NCI-H2196 treated with DMSO at 0.1 percent for 48 hours (cell line): Measurements from ENCODE around the gene DPM2.
A peak's percentile ranks its signal among the peaks of the same experiment; 100 is the strongest.

Source experiments
- DNase-seq: peaks from one replicate; lab custom pipeline; 2025; ENCODE audit not compliant: unreplicated experiment; lab: John Stamatoyannopoulos, UW

Gene DPM2

DNA sequence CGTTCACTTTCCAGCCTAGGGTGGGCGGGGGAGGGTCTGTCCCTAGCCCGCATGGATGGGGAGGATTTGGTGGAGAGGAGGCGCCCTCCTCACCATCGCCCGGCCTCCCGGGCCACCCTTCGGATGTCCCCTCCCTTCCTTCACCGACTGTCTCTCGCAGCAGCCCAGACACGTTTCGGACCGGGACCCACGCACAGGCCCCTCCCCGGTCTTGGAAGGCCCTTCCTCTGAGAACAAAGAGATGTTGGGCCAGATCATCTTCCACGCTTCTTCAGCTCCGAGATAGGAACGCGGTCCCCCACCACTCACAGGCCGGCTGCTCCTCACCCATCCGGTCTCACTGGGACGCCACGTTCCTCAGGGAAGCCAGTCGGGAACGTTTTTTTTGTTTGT lies 640 bp upstream of the DPM2 start:
- DNase-seq, result no peak

DNA sequence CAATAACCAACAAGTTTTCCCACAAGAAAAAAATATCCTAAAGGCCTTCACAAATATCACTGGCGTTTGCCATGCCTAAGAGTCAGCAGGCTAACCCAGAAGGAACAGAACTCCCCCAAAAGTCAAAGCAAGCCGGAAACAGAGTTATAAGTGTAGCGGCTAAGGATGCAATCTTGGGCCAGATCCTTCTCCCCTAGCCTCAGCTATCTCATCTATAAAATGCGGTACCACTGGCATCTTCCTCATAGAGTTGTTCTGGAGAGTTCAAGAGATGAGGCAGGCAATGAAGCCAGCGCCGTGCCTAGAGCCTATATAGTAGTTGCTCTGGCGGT lies 632 bp downstream of the DPM2 start:
- DNase-seq, result no peak

DNA sequence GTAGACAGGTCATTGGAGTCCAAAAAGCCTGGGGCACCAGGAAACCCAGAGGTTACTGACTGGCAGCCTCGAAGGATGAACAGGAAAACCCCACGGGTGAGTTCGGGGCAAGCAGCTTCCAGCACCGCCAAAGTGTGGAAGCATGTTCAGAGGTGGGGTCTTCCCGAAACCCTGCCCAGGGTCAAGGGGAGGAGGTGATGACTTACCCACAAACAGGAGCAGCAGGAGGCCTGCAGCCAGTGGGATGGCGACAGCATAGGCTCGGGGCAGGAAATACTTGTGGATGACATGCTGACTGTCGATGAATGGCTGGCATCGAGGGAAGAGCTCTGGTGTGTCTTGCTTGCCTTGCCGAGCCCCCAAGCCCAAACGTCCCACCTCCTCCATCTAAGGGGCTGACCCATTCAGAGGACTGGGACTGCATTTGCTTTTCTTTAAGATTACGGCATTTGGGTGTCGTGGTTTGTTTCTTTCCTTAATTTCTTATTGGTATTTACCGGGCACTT lies 1.3 kb downstream of the DPM2 start:
- no peak for DNase-seq

DNA sequence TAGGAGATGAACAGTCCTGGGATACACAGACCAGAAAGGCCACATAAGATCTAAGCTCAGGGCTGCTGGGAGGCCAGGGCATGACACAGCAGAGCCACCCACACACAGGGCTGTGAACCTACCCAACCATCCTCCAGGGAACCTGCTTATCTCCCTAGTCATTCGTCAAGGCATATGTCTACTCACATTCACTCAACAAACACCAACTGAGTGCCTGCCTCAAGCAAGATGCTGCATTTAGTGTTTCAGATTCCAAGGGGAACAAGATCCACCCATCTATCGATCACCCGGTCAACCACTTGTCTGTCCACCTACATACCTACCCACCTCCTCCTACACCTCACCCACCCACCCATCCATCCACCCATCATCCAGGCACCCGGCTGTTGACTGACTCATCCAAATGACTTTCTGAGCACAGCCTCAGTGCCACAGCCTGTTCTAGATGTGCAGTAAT lies 1.9 kb downstream of the DPM2 start:
- no peak for DNase-seq

DNA sequence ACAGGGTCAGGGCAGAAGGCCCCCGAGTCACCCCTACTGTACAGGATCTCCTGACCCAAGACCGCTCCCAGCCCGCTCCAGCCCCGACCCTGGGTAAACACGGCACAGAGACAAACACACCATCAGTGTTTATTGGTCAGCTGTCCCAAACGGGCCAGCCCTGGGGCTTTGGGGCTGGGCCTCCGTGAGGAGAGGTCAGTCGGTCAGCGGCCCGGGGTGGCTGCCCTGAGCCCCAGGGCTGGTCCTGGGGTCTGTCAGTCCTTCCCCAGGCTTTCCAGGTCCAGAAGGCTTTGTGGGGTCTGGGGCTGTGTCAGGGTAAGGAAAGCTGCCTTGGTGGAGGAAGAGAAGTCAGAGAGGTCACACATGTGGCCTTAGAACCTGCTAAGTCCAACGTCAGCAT lies 2.7 kb downstream of the DPM2 start:
- DNase-seq, result no peak

DNA sequence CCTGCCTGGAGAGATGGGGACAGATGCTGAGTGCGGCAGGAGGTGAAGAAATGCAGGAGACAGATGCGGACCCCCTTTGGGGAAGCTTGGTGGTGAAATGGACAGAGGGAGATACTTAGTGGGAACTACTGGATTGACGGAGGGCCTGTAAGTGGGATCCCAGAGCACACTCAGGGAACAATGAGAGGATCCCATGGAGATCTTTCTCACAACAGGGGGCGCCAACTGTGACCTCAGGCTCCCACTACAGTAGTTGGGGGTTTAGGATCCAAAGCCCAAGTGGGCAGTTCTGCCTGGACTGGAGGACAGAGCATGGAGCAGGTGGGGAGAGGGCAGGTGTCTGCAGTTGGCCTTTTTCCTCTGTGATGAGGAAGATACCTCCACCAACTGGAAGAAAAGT lies 3.4 kb downstream of the DPM2 start:
- no peak for DNase-seq

DNA sequence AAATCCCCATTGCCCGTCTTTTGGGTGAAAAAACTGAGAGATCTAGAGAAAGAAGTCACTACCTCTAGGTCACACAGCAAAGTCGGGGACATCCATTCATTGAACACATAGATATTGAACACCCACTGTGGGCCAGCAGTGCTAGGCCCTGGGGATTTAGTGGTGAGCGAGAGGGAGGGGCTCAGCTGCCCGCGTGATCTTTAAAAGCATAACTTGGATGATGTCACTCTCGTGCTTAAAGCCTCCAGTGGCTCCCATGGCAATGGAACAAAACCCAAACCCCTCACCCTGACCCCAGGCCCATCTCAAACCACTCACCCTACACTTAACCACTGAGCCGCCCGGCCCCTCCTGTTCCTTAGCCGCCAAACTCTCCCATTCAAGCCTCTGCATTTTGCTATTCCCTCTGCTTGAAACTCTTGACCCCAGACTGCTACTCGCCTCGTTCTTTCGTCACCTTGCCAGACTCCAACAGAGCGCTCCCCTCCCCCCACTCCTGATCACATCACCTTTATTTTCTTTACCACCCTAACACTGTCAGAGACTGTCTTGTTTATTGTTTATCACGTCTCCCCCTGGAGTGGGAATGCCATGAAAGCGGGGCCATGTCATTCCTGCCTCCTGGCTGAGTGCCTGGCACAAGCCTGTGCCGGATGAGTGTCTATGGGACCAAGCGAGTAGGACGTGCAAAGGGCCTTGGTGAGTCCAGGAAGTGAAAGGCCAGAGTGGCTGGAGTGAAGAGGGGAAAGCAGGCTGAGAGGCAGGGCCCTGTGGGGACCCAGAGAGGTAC lies 6.4 kb downstream of the DPM2 start:
- DNase-seq, result peak; percentile 78

DNA sequence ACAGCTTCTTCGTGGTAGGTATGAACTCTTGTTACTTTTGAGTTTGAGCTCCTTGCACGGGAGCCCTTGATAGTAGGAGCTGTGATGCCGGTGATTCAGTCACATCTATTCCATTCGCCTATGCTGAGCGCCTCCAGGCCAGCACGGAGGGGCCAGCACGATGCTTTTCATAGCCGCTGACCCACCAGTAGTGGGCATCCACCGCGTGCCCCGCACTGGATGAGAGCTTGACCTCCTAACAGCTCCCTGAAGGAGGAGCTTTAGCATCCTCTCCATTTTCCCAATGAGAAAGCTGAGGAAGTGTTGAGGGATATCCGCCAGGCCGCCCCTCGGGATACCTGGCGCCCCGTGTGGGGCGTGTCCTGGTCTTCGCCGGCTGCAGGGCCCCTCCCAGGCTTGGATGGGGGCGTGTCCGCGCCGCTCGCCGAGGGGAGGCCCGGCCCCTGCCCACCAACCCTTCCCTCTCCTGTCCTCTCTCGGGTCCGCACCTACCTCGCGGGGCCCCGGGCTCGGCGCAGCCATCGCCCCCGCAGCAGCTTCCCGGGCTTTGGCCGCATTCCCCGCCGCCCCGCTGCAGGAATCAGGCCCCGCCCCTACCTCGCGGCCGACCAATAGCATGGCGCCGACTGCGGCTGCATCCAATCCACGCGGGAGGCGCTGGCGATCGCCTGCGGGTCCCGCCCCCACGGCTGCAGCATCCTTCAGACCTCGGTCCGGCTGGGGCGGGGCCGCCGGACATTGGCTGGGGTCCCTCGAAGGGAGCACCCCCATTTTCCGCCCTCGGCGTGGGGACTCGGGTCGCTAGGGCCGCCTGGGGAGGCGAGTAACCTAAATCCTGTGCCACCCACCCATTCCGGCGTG lies 7.2 kb downstream of the DPM2 start, which contains the start of gene PIP5KL1:
Gene PIP5KL1, minus strand, starts transcription at position 547 of the 861 bp plus-strand sequence. Its CDS starts 25 bp downstream, at position 522.
- DNase-seq, result peak; percentile 74

DNA sequence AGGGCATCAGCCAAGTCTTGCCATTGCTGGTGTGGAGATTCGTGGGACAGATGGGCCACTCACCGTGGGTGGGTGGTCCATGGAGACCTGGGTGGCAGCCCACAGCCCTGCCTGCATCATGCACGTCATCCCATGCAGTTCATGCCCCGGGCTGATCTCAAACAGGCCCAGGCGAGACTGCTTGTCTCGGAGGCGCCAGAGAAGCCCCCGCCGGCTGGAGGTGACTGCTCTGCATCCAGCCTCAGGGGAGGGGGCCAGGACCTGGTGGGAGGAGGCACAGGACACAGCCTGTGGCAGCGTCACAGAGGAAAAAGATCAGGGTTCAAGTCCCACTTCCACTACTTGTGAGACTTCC lies 8.1 kb downstream of the DPM2 start:
- DNase-seq, result no peak

DNA sequence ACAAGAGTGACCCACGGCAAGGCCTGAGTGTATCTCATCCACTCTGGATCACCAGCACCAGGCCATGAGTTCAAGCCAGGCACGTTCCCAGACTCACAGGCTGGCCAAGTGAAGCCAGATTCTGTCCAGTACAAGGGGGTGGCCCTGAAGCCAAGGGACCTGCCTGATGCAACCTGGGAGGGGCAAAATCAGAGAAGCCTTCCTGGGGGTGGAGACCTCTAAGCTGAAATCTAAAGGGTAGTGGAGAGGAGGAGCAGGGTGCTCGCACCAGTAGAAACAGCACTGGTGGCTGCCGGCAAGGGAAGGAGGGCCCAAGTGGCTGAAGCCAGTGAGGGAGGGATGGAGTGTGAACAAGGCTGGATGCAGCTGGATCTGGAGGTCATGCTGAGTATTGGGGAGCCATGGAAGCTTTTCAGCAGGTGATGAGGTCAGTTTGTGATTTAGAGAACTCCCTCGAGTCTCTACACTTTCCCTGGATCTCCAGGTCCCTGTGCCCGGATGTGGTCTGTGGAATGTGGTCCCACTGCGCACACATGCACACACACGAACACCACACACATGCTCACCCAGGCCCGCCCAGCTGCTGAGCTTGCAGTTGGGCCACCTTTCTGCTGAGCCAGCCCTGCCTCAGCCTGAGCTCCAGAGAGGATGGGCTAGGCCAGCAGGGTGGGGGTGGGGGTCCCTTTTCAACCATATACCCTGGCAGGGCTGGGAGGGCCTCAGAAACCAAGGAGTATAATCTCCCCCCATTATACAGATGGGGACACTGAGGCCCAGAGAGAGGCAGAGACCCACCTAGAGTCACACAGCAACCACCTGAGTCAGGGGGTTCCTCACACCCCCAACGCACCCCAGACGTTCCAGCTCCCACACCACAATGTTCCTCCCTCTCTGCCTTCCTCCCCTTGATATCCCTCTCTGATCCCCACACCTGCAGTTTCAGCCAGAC lies 8.7 kb downstream of the DPM2 start:
- no peak for DNase-seq

DNA sequence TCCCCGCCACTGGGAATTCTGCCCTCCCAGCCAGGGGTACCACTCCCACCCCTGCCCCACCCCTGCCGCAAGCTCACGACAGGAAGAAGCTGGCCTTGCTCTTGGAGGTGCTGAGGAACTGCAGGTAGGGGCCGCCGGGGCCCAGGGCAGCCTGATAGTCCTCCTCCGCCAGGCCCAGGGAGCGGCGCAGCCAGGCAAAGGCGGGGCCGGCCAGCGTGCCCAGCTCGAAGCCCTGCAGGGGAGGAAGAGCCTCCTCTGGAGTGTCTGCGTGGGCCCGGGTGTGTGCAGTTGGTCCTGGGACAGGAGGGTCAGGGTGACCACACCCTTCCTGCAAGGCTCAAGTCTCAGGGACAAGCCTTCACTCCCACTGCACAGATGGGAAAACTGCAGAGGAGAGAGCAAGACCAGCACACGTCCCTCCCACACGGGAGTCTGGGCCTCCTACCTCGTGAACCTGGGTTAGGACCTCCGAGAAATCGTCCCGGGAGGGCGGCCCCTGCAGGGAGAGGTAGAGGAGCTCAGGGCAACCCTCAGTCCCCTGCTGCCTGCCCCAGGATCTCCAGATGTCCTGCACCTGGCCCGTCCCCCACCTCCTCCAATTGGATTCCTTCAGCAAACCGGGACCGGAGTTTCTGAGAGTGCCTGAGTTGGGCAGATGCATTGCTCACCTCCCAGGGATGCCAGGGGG lies 9.5 kb downstream of the DPM2 start:
- DNase-seq, result no peak

DNA sequence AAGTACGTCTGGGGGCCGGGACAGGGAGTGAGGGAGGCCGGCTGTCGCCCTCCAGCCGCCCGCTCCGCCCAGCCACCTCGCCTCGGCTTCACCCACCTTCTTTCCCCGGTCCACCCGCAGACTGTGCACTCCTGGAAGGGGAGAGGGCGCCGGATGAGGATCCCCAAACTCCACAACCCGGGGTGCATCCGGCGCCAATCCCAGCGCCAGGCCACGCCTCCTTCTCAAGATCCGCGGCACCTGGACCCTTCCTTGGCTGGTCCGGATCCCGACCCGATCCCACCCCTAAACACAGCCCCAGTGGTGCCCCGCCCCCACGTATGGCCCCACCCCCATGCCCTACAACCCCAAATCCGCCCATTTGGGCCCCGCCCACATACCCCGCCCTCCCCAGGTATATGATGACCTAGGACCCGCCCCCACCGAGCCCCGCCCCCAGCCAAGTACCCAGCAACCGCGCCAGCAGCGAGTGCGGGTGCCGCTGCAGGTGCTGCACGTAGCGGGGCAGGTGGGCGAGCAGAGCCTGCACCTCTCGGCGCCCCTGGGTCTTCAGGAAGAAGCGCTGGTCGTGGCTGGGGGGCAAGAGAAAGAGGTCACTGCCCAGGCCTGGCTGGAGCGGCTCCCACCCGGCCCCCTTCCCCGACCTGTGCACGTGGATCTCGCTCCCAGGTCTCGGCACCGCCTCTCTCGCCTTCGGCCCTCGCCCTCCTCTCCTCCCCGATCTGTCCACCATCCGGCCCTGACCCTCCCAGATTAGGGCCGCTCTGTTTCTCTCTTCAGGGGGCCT lies 10.3 kb downstream of the DPM2 start:
- no peak for DNase-seq

DNA sequence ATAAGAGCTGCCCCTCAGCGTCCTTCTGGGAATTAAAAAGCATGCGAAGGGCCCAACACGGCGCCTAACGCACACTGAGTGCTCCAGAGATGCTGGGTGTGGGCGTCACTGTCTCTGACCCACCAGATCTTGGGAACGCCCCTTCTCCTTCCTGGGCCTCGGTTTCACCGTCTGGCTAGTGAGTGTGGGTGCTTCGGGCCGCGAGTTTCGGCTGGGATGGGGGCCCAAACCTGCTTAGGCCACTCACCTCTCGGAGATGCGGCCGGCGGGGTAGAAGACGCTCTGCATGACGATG lies 10.8 kb downstream of the DPM2 start:
- DNase-seq, result no peak

DNA sequence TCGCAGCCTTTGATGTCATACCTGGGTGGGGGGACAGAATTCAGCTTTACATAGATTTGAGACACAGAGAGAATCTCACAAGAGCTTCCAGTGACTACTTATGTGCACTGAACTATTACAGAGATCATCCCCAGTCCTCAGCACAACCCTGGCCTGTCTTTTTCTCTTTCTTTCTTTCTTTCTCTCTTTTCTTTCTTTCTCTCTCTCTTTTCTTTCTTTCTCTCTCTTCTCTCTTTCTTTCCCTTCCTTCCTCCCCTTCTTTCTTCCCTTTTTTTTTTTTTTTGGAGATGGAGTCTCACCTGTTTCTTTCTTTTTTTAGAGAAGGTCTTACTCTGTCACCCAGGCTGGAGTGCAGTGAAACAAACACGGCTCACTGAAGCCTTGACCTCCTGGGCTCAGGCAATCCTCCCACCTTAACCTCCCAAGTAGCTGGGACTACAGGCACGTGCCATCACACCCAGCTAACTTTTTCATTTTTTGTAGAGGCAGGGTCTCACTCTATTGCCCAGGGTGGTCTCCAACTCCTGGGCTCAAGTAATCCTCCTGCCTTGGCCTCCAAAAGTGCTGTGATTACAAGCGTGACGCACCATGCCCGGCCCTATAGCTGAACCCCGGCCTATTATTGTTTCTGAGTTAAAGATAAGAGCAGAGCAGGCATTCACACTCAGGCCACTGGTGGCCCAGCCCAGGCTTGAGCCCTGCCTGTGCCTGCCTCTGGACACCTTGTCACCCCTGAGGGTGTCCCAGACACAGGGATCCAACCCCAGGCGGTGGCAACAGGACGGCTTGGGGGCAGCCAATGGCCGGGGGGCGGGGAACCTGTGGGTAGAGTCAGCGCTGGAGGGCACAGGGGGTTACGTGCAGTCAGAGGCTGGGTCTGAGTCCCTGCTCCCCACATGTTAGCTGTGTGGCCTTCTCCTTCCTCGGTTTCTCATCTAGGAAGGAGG lies 11.4 kb downstream of the DPM2 start:
- DNase-seq, result no peak

DNA sequence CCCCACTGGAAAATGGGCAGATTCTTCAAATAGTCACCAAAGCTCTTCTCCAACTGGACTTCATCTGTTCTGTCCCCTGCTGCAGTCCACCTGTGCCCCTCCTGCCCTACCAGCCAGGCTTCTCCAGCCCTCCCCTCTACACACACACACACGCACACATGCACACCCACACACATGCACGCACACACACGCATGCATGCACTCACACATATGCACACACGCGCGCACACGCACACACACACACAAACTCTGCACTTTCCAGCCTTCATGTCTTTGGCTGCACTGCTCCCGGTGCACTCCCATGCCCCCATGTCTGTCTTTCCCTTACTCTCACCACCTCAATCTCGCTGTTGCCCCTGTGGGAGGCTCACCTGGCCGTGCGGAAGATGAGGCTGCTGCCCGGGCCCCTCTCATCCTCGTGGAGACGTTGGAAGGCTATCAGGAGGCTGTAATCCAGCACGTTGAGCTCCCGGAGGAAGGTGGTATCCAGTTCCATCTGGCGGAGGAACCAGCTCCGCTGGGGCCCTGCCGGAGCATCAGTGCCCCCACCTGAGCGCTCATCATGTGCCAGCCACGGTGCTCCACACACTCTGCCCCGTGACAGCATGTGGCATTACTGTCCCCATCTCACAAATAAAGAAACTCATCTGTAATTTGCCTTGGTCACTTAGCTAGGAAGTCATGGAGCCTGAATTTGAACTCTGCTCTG lies 12.8 kb downstream of the DPM2 start:
- no peak for DNase-seq

DNA sequence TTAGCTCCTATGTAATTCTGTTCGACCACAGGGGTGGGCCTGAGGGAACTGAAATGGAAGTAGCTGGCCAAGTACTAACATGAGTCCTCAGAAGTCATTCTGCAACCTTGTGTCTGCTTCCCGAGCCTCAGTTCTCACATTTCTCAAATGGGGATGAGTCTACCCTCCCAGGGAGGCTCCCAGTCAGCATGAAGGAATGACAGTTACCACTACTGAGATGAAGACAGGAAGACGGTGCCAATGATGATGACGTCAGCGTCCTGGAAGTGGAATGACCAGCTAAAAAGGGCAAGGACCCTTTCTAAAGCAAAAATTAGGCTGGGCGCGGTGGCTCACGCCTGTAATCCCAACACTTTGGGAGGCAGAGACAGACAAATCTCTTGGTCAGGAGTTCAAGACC lies 13.9 kb downstream of the DPM2 start:
- DNase-seq, result no peak

DNA sequence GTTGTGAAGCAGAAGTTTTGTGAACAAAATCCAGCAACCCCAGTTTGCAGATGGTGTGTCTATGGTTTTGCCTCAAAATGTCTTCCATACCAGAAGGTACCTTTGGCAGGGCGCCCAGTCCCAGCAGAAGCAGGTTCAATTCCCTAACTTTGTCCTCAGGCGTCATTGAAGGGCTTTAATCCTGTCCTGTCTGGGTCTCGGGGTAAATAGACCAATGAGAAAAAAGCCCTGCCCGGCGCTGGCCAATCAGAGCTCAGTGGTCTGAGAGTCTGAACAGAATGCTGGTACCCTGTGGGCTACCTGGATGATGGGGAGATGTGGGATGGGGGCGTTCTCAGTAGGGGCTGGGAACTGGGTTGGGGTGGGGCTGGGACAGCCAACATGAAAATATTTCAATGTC lies 14.6 kb downstream of the DPM2 start:
- no peak for DNase-seq

DNA sequence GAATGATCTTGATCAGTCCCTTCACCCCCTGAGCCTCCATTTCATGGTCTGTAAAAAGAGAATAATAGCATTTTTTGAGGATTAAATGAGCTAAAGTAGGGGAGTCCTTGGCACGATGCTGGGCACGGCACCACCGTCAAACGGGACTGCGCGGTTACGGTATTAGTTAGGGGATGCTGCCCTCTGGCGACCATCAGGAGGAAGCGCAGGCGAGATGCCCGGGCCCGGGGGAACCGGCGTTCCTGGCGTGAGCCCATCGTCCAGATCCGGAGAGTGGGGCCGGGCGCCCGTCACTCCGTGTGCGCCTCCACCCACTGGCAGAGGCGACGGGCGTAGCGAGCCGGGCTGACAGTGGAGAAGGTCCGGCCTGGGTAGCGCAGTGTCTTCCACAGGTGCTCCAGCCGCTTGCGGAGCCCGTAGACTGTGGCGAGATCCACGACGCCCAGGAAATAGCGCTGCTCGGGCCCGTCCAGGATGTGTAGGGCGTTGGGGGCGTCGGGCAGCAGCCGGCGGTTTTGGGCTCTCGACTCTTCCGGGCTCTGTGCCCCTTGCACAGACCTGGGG lies 16.0 kb downstream of the DPM2 start:
- DNase-seq, result peak; percentile 36
